Esophagus (tissue), 2 donors: ENCODE measurements around the gene SIGLEC11. TPM values are rescaled to one million over a fixed set of nuclear protein-coding genes. Genes with fewer than 3 reads are reported as not detected.

Experiments
- H3K27ac ChIP-seq, 2 donors: one replicate each; pipeline ENCODE4 v1.5.1; 2013; ENCODE audit warnings: low read depth in 2 of 2, mild to moderate bottlenecking in 2 of 2, inconsistent platforms in 1 of 2, low read length in 1 of 2, moderate library complexity in 1 of 2
- H3K27me3 ChIP-seq, 2 donors: one replicate each; pipeline ENCODE4 v1.6.1; 2013; ENCODE audit warnings: low read length in 2 of 2, control low read depth in 1 of 2, mild to moderate bottlenecking in 1 of 2; ENCODE audit not compliant: insufficient read depth in 2 of 2, control insufficient read depth in 1 of 2
- H3K36me3 ChIP-seq, 2 donors: one replicate each; pipeline ENCODE4 v1.6.1; 2013; ENCODE audit warnings: low read length in 1 of 2; ENCODE audit not compliant: control insufficient read depth in 2 of 2, insufficient read depth in 2 of 2
- H3K4me1 ChIP-seq, 2 donors: one replicate each; pipeline ENCODE4 v1.6.1; 2013; ENCODE audit warnings: low read length in 1 of 2; ENCODE audit not compliant: control insufficient read depth in 2 of 2, insufficient read depth in 2 of 2
- H3K4me3 ChIP-seq, 2 donors: one replicate each; pipeline ENCODE4 v1.5.1; 2013; ENCODE audit warnings: low read length in 2 of 2, mild to moderate bottlenecking in 2 of 2, low read depth in 1 of 2, moderate library complexity in 1 of 2
- H3K9me3 ChIP-seq, 2 donors: one replicate each; pipeline ENCODE4 v1.6.1; 2013; ENCODE audit warnings: mild to moderate bottlenecking in 2 of 2, low read depth in 1 of 2, low read length in 1 of 2, moderate library complexity in 1 of 2; ENCODE audit not compliant: control insufficient read depth in 2 of 2, insufficient read depth in 1 of 2
- WGBS, 2 donors: extraction: QIAGEN DNeasy Blood & Tissue Kit; methylation state at CpG; one replicate each; pipeline ENCODE4 v1.1.7; 2013; 5-methylcytosine and 5-hydroxymethylcytosine counted together
- polyA plus RNA-seq, 2 donors: library from polyadenylated mRNA; stranded (reverse); fragments of 200-250 nt; gene quantifications; one replicate each; pipeline ENCODE4 v1.2.3, GENCODE V29; 2013
- donor health status: healthy with polysubstance abuse.
- donor health status: Bipolar disorder and iron deficiency.

SIGLEC11 gene
- polyA plus RNA-seq, 2 donors, result 0.11 to 0.16 TPM

DNA sequence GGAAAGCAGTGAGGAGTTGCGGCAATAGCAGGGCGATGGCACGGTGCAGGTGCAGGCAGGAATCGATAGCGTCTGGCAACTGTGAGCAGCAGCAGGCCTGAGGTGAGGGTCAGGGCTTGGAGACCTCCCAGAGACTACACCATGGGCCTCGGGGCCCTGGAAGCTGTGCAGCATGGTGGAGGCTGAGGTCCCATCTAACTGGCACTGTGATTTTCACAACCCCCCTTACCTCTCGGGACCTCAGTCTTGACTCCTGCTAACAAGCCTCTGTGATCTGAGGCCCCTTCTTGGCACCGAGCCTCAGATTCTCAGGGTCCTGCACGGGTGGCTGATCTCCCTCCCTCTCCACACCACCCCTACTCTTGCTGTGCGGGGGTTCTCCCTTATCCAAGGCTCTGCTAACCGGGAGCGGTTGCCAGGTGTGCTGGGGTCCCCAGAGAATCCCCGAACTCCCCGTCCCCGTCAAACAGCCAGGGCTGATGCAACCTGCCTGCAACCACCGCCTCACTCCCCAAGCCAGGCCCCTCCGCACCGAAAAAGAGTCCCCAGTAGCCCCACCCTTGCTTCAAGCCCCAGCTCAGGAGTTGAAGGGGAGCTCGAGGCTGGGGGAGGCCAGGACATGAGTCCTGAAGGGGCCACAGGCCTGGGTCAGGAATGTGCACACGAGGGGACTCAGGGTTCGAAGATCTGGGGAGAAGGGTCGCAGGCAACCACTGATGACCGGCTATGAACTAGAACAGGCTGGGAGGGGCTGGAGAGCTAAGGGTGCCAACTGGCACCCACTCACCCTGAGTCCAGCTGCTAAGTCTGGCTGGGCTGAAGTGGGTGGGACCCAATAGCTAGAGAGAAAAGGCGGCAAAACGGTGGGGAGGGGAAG, 36.7 kb downstream of the SIGLEC11 start:
- H3K27me3 ChIP-seq, result no peaks in the 10 kb centered on the region
- no peaks in the 10 kb centered on the region for H3K9me3 ChIP-seq
- no peak overlapping the region for H3K27ac ChIP-seq
- H3K36me3 ChIP-seq, result peaks cover 7 to 35% of the 10 kb centered on the region in 2 donors
- peaks cover 0 to 6% of the 10 kb centered on the region in 2 donors for H3K4me1 ChIP-seq
- WGBS, 2 donors, result 79 to 81% methylated on average over 25 of the region's 25 CpGs
- no peak overlapping the region for H3K4me3 ChIP-seq

DNA sequence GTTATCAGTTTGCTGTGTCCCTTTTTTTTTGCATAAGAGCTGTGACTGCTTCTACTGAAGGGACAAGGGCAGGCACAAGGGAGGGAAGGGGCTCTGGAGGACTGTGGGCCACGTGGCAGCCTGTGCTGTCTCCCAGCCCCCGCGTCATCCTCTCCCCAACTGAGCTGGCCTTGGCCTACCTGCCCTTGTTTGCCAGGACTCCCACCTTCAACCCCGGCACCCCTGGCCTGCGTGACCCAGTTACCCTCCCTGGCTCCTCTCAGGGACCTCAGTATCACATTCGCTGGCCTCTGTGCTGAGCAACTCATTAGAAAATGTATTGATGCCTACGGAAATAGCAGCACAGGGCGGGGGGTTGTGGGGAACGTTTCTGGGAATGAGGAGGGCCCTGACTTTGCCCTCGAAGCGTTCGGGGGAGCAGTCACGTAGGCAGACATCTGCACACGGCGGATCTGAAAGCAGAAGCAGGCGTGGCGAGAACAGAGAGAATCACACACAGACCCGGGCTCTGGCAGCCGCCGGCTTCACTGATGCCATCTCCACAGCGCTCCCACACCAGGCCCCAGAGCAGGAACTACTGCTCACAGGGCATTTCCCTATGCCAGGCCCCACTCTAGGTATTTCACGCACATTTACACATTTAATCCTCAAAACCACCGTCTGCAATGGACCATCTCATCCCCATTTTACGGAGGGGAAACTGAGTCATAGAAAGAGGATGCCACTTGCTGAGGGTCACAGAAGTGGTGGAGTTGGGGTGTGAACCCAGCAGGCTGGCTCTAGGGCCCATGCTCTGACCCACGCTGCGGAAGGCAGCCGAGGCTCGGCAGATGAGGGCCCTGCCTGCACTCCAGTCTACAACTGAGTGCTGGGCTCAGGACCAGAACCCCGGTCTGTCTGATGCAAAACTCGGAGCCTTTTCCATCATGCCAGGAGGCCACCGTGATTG, 37.6 kb downstream of the SIGLEC11 start:
- no peaks in the 10 kb centered on the region for H3K27me3 ChIP-seq
- no peak overlapping the region for H3K27ac ChIP-seq
- WGBS, 2 donors, result 87 to 88% methylated on average over 31 of the region's 31 CpGs
- H3K9me3 ChIP-seq, result no peaks in the 10 kb centered on the region
- peaks cover 7 to 35% of the 10 kb centered on the region in 2 donors for H3K36me3 ChIP-seq
- peaks cover 0 to 8% of the 10 kb centered on the region in 2 donors for H3K4me1 ChIP-seq
- H3K4me3 ChIP-seq, result no peak overlapping the region

DNA sequence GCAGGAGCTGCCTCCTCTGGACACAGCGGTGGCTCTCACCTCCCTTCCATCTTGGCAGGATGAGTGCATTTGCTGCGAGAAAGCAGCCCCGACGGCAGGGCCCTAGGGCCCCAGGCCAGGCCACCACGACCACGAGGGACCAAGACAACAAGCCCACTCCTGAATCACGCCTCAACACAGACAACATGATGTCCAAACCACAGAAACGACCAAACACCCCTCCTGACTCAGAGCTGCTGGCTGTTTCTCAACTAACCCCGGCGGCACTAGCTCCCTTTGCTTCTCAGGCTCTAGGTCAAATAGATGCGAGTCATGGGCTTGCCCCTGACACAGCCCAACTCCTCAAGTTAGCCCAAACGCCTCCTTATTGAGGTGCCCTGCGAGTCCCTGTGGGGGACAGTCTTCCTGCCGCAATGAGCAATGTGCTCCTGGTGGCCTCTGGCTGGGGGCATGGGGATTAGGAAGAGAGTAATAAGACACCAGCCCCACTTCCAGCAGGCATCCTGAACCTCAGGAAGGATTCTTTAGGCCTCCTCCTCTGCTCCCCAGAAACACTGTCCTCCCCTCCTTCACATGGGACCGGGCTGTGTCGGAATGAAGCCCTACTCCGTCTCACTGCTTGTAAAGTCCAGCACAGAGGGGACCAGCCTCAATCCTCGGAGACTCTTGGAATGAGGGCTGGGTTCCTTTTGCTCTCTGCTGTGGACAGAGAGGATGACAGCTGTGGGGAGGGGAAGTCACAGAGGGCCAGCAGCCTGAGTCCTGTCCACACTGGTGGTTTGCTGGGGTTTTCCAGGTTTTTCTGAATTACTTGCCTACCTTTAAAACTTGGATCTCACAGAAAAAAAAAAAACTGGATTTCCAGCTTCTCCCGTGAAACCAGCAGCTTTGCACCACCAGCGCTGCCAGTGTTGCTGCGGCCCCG, 38.8 kb downstream of the SIGLEC11 start:
- Histone ChIP-seq H3K36me3 (peaks cover 7 to 39% of the 10 kb centered on the region in 2 donors), H3K9me3 (no peaks in the 10 kb centered on the region), H3K27ac (no peak overlapping the region), H3K4me3 (no peak overlapping the region), H3K4me1 (peaks cover 0 to 2% of the 10 kb centered on the region in 2 donors), H3K27me3 (no peaks in the 10 kb centered on the region)
- 78 to 80% methylated on average over 22 of the region's 22 CpGs for WGBS, 2 donors

DNA sequence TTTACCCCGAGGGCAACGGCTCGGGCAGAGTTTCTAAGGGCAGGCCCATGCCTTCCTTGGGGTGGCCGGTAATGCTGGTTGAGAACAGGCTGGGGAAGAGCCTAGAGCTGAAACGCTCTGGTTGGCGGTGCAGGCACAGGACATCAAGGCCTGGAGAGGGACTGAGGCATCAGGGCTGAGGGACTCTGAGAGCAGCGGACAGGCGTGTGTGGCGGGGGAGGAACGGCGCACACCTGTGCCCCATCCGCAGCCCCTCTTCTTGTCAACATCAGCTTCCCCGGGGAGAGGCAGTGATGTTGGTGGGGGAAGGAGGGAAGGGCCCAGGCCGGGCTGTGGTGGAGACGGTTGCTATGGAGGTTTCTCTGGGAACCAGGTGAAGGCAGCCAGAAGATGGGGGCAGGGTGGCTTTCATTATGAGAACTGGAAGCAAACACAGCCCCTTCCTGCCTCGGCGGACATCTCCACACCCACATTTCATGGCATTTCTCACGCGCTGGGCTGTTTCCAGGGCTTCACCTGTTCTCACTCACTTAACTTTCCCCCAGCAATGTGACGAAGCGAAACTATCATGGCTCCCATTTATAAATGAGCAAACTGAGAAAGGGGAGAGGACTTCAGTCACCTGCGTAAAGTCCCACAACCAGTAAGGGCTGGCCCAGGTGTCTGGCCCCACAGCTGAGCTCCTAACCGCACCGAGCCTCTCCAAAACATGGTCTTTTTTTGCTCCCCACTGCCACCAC, 40.2 kb downstream of the SIGLEC11 start:
- WGBS, 2 donors, result 91% methylated on average over 24 of the region's 24 CpGs
- Histone ChIP-seq H3K4me1 (peaks cover 0 to 2% of the 10 kb centered on the region in 2 donors), H3K9me3 (no peaks in the 10 kb centered on the region), H3K27me3 (no peaks in the 10 kb centered on the region), H3K4me3 (no peak overlapping the region), H3K36me3 (peaks cover 7 to 42% of the 10 kb centered on the region in 2 donors), H3K27ac (no peak overlapping the region)

DNA sequence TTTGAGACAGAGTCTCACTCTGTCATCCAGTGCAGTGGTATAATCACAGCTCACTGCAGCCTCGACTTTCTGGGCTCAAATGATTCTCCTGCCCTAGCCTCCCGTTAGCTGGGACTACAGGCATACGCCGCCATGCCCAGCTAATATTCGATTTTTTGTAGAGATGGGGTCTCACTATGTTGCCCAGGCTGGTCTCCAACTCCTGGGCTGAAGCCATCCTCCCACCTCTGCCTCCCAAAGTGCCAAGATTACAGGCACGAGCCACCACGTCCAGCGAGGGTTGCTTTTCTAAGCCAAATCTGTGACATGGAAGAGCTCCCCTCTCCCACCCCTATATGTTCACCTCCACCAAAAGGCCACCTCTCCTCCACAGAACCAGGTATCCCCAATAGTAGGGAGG, 42.9 kb downstream of the SIGLEC11 start:
- H3K36me3 ChIP-seq, result peaks cover 3 to 41% of the 10 kb centered on the region in 2 donors

DNA sequence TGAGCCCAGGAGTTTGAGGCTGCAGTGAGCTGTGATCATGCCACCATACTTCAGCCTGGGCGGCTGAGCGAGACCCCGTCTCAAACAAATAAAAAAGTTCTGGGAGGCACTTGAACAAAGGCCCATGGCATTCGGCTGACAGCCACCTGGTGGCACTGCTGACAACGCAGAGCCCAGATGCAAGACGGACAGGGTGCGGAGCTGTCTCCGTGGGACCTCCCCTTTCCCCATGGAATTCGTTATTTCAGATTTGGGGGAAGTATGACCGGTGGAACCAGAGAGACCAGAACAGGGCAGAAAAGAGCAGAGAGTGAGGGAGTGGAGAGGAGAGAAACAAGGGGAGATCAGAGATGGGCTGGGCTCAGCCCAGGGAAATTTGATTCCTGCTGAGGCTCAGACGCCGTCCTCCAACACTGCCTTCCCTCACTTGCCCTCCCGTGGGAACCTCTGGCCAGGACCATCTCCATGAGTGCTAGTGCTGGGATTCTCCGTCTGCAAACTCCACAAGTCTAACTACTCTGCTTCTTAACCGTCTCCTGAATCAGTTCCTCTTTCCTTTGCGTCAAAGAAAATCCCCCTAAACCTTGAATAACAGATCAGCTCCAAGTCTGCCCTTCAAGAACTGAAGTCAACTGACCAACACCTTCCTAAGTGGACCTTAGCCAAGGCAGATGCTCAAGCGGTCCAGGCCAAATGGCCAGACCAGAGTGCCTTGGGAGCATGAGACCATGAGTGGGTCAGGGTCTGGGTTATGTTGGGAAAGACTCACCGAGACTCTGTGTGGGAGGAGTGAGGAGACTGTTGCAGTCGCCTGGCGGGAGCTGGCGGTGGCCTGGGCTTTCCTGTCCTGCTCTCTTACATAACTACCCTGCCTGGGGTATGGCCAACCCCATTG, 43.9 kb downstream of the SIGLEC11 start:
- peaks cover 0 to 2% of the 10 kb centered on the region in 2 donors for H3K4me1 ChIP-seq
- no peaks in the 10 kb centered on the region for H3K27me3 ChIP-seq
- peaks cover 2 to 46% of the 10 kb centered on the region in 2 donors for H3K36me3 ChIP-seq
- no peak overlapping the region for H3K27ac ChIP-seq
- WGBS, 2 donors, result 84 to 89% methylated on average over 21 of the region's 21 CpGs
- no peaks in the 10 kb centered on the region for H3K9me3 ChIP-seq
- no peak overlapping the region for H3K4me3 ChIP-seq

More for the DNA sequence above, 42.9 kb downstream of the SIGLEC11 start:
- 95 to 97% methylated on average over 8 of the region's 8 CpGs for WGBS, 2 donors
- no peaks in the 10 kb centered on the region for H3K27me3 ChIP-seq
- H3K27ac ChIP-seq, result no peak overlapping the region
- no peak overlapping the region for H3K4me3 ChIP-seq
- H3K9me3 ChIP-seq, result no peaks in the 10 kb centered on the region
- peaks cover 0 to 2% of the 10 kb centered on the region in 2 donors for H3K4me1 ChIP-seq

DNA sequence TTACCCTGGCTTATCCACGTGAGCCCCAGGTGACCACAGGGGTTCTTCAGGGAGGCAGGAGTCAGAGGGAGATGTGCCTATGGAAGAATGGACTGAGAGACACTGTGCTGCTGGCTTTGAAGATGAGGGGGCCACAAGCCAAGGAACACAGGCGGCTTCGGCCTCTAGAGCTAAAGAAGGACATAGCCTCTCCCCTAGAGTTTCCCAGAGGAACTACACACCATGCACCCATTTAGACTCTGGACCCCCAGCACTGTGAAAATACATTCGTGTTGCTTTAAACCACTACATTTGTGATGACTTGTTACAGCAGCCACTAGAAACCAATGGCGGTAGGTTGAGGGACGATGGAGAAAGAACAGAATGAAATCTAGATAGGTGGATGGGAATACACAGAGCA, 45.7 kb downstream of the SIGLEC11 start:
- Histone ChIP-seq H3K9me3 (no peaks in the 10 kb centered on the region), H3K4me3 (no peak overlapping the region), H3K36me3 (peaks cover 0 to 33% of the 10 kb centered on the region in 2 donors), H3K27ac (no peak overlapping the region), H3K4me1 (peaks cover 0 to 2% of the 10 kb centered on the region in 2 donors), H3K27me3 (no peaks in the 10 kb centered on the region)
- 98% methylated on average over 6 of the region's 6 CpGs for WGBS, 2 donors

DNA sequence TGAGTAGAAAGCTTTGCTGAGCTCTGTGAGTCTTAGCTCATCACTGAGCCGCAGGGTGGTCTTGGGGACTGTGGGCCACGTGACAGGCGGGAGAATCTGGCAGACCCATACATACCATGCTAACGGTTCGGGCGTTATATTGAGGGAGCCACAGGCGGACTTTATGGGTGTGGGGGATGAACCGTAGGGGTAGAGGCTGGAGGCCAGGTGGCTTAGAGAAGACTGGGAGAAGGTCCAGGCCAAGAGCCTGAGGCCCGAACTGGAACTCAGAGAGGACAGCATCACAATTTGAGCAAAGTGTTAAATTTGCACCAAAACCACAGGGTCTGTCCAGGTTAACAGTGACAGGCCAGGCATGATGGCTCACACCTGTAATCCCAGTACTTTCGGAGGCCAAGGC, 47.3 kb downstream of the SIGLEC11 start:
- H3K36me3 ChIP-seq, result peaks cover 0 to 40% of the 10 kb centered on the region in 2 donors
- H3K9me3 ChIP-seq, result no peaks in the 10 kb centered on the region
- 89 to 92% methylated on average over 10 of the region's 10 CpGs for WGBS, 2 donors

More for the DNA sequence above, 47.3 kb downstream of the SIGLEC11 start:
- H3K4me1 ChIP-seq, result peaks cover 0 to 2% of the 10 kb centered on the region in 2 donors
- no peaks in the 10 kb centered on the region for H3K27me3 ChIP-seq
- H3K27ac ChIP-seq, result no peak overlapping the region
- H3K4me3 ChIP-seq, result no peak overlapping the region
